Measurements from ENCODE around the gene SGTA. TPM values are rescaled to one million over a fixed set of nuclear protein-coding genes. Genes with fewer than 3 reads are reported as not detected.

SGTA gene
- total RNA-seq, 1 donor from 2014 or later: 37.7 TPM

DNA sequence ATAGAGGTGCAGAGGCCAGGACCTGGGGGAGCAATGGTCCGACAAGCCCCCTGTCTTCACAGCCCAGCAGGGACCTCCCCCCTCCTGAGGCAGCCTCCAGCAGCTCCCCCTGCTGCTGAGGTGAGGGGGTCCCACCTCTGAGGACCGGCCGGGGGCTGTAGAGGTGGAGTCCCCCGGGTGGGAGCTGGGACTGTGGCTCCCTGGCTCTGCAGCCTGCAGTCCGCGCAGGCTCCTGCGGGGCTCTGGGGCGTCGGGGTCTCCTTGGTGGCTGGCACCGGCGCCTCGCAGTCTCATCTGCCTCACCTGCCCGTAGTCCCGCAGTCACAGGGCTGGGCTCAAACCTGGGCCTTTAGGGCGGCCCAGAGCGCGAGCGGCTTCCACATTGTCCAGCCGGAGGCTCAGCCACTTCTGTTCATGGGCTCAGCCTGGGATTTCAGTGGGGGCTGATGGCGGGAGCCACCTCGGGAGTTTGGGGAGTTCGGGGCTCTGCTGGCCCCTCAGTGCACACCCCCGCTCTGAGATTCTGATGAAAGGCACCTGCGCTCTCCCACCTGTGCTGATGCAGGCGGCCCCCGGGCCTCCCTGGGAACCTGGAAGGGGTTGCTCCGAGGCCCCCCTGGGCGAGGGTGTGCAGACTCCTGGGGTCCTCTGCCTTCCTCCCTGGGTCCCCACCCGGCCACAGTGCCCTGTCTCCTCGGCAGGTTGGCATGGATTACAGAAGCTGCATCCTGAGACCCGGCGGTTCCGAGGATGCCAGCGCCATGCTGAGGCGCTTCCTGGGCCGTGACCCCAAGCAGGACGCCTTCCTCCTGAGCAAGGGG, 29.6 kb upstream of the SGTA start:
- TF ChIP-seq, protein P1, sequence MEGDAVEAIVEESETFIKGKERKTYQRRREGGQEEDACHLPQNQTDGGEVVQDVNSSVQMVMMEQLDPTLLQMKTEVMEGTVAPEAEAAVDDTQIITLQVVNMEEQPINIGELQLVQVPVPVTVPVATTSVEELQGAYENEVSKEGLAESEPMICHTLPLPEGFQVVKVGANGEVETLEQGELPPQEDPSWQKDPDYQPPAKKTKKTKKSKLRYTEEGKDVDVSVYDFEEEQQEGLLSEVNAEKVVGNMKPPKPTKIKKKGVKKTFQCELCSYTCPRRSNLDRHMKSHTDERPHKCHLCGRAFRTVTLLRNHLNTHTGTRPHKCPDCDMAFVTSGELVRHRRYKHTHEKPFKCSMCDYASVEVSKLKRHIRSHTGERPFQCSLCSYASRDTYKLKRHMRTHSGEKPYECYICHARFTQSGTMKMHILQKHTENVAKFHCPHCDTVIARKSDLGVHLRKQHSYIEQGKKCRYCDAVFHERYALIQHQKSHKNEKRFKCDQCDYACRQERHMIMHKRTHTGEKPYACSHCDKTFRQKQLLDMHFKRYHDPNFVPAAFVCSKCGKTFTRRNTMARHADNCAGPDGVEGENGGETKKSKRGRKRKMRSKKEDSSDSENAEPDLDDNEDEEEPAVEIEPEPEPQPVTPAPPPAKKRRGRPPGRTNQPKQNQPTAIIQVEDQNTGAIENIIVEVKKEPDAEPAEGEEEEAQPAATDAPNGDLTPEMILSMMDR (IDR thresholded peaks at IDR 0.05): no peak
- H3K4me3 Mint-ChIP-seq (ENCODE audit: unreplicated experiment): no peak overlapping the region
- no peaks in the 10 kb centered on the region for H3K4me1 Mint-ChIP-seq (ENCODE audit: low read depth)
- DNase-seq (ENCODE audit: low spot score): peak; percentile 77
- H3K9me3 Mint-ChIP-seq (ENCODE audit: low read depth): no peaks in the 10 kb centered on the region
- peaks cover 3% of the 10 kb centered on the region for H3K36me3 Mint-ChIP-seq (ENCODE audit: low read depth)
- no peak overlapping the region for H3K27ac Mint-ChIP-seq (ENCODE audit: unreplicated experiment)
- no peaks in the 10 kb centered on the region for H3K27me3 Mint-ChIP-seq (ENCODE audit: low read depth)

DNA sequence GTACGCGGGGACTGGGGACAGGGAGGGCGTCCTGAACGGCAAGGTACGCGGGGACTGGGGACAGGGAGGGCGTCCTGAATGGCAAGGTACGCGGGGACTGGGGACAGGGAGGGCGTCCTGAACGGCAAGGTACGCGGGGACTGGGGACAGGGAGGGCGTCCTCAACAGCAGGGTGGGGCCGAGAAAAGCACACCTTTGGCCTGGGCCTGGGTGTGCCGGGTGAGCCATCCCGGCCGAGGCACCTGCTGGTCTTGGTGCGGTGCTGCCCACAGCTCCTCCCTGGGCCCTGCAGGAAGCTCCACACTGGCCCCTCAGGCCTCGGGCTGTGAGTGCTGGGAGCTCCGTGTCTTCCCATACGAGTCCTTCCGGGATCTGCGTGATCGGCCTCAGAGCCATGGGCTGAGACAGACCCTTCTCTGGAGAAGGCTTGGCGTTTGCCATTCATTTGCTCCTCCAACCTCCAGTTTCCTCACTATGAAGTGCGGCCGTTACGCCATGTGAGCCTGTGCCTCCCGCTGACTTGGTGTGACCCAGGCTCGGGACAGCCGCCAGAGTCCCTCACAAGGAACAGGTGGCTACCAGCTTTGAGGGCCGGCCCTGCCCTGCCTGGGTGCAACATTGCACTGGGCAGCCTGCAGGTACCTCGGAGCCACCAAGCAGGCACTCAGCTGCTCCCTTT, 28.8 kb upstream of the SGTA start:
- peaks cover 3% of the 10 kb centered on the region for H3K36me3 Mint-ChIP-seq (ENCODE audit: low read depth)
- TF ChIP-seq, protein P1 (IDR thresholded peaks at IDR 0.05): no peak
- H3K9me3 Mint-ChIP-seq (ENCODE audit: low read depth): no peaks in the 10 kb centered on the region
- H3K4me3 Mint-ChIP-seq (ENCODE audit: unreplicated experiment): no peak overlapping the region
- no peaks in the 10 kb centered on the region for H3K4me1 Mint-ChIP-seq (ENCODE audit: low read depth)
- no peaks in the 10 kb centered on the region for H3K27me3 Mint-ChIP-seq (ENCODE audit: low read depth)
- peak; percentile 87 for DNase-seq (ENCODE audit: low spot score)
- no peak overlapping the region for H3K27ac Mint-ChIP-seq (ENCODE audit: unreplicated experiment)

DNA sequence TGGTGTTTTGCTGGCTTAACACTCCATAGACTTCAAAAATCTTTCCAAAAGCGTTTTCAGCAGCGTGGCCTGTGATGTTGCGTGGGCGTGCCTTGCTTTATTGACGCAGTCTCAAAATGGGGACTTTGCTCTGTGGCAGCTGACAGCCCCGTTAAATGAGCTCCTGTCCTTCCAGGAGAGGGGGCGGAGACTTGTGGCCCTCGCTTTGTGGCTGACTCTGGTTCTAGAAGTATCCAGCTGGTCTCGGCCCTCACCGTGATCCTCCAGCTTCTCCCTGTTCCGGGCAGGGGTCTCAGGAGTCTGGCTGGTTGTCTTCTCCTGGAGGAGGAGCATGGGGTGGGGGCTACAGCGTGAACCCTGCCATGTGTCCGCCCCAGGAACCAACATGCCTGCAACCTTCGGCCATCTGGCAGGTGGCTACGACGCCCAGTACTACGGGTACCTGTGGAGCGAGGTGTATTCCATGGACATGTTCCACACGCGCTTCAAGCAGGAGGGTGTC, 28.2 kb upstream of the SGTA start:
- Mint-ChIP-seq H3K4me1 (ENCODE audit: low read depth) (no peaks in the 10 kb centered on the region), H3K4me3 (ENCODE audit: unreplicated experiment) (no peak overlapping the region), H3K9me3 (ENCODE audit: low read depth) (no peaks in the 10 kb centered on the region), H3K27me3 (ENCODE audit: low read depth) (no peaks in the 10 kb centered on the region), H3K27ac (ENCODE audit: unreplicated experiment) (no peak overlapping the region), H3K36me3 (ENCODE audit: low read depth) (peaks cover 3% of the 10 kb centered on the region)
- DNase-seq (ENCODE audit: low spot score): peak; percentile 79
- TF ChIP-seq, protein P1 (IDR thresholded peaks at IDR 0.05): no peak

DNA sequence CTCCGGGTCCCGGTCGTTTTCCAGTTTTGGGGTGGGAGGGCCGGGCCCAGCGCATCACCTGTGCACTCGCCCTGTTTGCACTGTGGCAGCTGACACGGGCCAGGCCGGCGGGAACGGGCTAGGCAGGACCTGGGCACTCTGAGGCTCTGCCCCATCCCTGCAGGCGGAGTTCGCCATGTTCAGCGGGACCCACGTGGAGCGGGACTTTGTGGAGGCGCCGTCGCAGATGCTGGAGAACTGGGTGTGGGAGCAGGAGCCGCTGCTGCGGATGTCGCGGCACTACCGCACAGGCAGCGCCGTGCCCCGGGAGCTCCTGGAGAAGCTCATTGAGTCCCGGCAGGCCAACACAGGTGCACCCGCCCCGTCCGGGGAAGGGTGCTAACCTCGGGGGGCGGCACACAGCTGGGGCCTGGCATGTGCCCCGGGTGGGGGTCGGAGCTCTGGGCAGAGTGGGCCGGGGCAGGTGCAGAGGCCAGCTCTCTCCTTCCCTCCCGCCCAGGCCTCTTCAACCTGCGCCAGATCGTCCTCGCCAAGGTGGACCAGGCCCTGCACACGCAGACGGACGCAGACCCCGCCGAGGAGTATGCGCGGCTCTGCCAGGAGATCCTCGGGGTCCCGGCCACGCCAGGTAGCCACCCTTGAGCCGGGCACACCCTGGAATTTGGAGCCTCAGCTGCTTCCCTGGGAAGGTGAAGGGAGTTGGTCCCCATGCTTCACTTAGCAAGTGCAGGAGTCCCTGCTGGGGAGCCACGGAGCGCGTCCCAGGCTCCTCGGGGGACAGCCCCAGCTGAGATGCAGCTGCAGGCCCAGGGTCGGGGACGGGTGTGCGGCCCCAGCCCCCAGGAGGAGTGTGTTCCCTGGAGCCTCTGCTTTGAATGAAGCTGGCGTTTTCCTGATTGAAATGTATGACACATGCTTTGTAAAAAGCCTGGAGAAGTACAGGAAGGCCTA, 27.3 kb upstream of the SGTA start:
- DNase-seq (ENCODE audit: low spot score): peak; percentile 87
- Mint-ChIP-seq H3K4me1 (ENCODE audit: low read depth) (no peaks in the 10 kb centered on the region), H3K9me3 (ENCODE audit: low read depth) (no peaks in the 10 kb centered on the region), H3K4me3 (ENCODE audit: unreplicated experiment) (no peak overlapping the region), H3K27ac (ENCODE audit: unreplicated experiment) (no peak overlapping the region), H3K36me3 (ENCODE audit: low read depth) (peaks cover 4% of the 10 kb centered on the region), H3K27me3 (ENCODE audit: low read depth) (no peaks in the 10 kb centered on the region)
- TF ChIP-seq, protein P1 (IDR thresholded peaks at IDR 0.05): no peak
